Testis (tissue), 3 donors: ENCODE measurements around the gene MAS1. TPM values are rescaled to one million over a fixed set of nuclear protein-coding genes. Genes with fewer than 3 reads are reported as not detected.
"Not testable (repeated sequence)": the region's sequence is repeated elsewhere in the genome, so short reads cannot be mapped to it uniquely, and the experiment has no call there.

Experiments
- DNase-seq: peaks from one replicate; pipeline ENCODE4 v3.0.0-alpha.2; 2019
- H3K27ac ChIP-seq, 2 donors: fragments of 200-600 bp; sonication (generic); one replicate each; pipeline ENCODE4 v1.5.1; 2019
- H3K27me3 ChIP-seq: fragments of 200-600 bp; sonication (generic); one replicate; pipeline ENCODE4 v1.5.1; 2019
- H3K36me3 ChIP-seq: fragments of 200-600 bp; sonication (generic); one replicate; pipeline ENCODE4 v1.5.1; 2017; ENCODE audit warnings: low read depth; ENCODE audit errors: missing control alignments
- H3K4me1 ChIP-seq: fragments of 200-600 bp; sonication (generic); one replicate; pipeline ENCODE4 v1.5.1; 2019
- H3K4me3 ChIP-seq, 2 donors: fragments of 200-600 bp; sonication (generic); one replicate each; pipeline ENCODE4 v1.5.1; 2017 to 2019
- H3K9me3 ChIP-seq: fragments of 200-600 bp; sonication (generic); one replicate; pipeline ENCODE4 v1.5.1; 2017
- CTCF ChIP-seq, 3 experiments: fragments of 450-650 bp in 2 of 3; fragments of 200-600 bp in 1 of 3; sonication (generic) in 1 of 3; IDR thresholded peaks; one replicate each; pipeline ENCODE4 v1.5.1; 2016 to 2019; ENCODE audit warnings: antibody characterized with exemption in 3 of 3, mild to moderate bottlenecking in 2 of 3, moderate library complexity in 1 of 3
- POLR2A ChIP-seq: fragments of 450-650 bp; IDR thresholded peaks from one replicate; pipeline ENCODE4 v1.6.1; 2017; ENCODE audit warnings: antibody characterized with exemption, mild to moderate bottlenecking, moderate library complexity
- WGBS, 2 donors: methylation state at CpG; one replicate each; pipeline ENCODE4 v1.1.5; 2018; 5-methylcytosine and 5-hydroxymethylcytosine counted together
- intact Hi-C: fragments of 100-400 bp; cut with DNase I; formaldehyde crosslinking; loops from one replicate; pipeline ENCODE4 v1.15.1; 2023; ENCODE audit warnings: low total_unique reads
- polyA plus RNA-seq: library from polyadenylated mRNA; stranded (reverse); fragments of 350-450 nt; fragmentation: Illumina TruSeq; extraction: RNeasy Lipid Tissue Mini Kit (QIAGEN cat#74804); gene quantifications from one replicate; pipeline ENCODE4 v1.2.3, GENCODE V29; 2014; ENCODE audit warnings: low read depth, low replicate concordance; ENCODE audit not compliant: insufficient read depth
- total RNA-seq, 2 donors: library from RNA; depleted of rRNA; stranded (reverse); fragments of >200 nt; gene quantifications; one replicate each; pipeline ENCODE4 v1.2.3, GENCODE V29; 2016

MAS1 gene
- total and polyA plus RNA-seq, 3 donors from 2014 or later, result 0.16 to 0.39 (median 0.19) TPM

- WGBS, 2 donors, result 86 to 90% methylated on average over 5 of the region's 5 CpGs
- intact Hi-C loops, result loop anchor here (10.0 kb wide), 1 partner anchor 593 kb away; no protein-coding TSS in a partner anchor
- no peaks in the 10 kb centered on the region for H3K36me3 ChIP-seq
- TF ChIP-seq CTCF (IDR thresholded peaks at IDR 0.05) (no peak), POLR2A (no peak)
- H3K4me1 ChIP-seq, result peaks cover 3% of the 10 kb centered on the region
- no peak overlapping the region for H3K27ac ChIP-seq
- DNase-seq, result no peak
- no peaks in the 10 kb centered on the region for H3K27me3 ChIP-seq
- no peak overlapping the region for H3K4me3 ChIP-seq
- no peaks in the 10 kb centered on the region for H3K9me3 ChIP-seq
Measured at GRCh38 chr6:159862103-159862502, 28.7 kb upstream of the MAS1 start.

GRCh38 chr6:159863341-159863740 is 27.4 kb upstream of the MAS1 start:
- intact Hi-C loops, result loop anchor here (10.0 kb wide), 1 partner anchor 591 kb away; no protein-coding TSS in a partner anchor
- 29 to 37% methylated on average over 5 of the region's 5 CpGs for WGBS, 2 donors

GRCh38 chr6:159865226-159865920 is 25.4 kb upstream of the MAS1 start:
- 85 to 87% methylated on average over 12 of the region's 12 CpGs for WGBS, 2 donors
- intact Hi-C loops, result loop anchor here (10.0 kb wide), 1 partner anchor 589 kb away; no protein-coding TSS in a partner anchor
- H3K9me3 ChIP-seq, result no peaks in the 10 kb centered on the region
- peaks cover 3% of the 10 kb centered on the region for H3K4me1 ChIP-seq
- no peak for DNase-seq
- H3K36me3 ChIP-seq, result no peaks in the 10 kb centered on the region
- no peaks in the 10 kb centered on the region for H3K27me3 ChIP-seq
- H3K27ac ChIP-seq, result no peak overlapping the region
- no peak overlapping the region for H3K4me3 ChIP-seq
- no peak for TF ChIP-seq CTCF (IDR thresholded peaks at IDR 0.05)
- TF ChIP-seq POLR2A, result no peak

More at GRCh38 chr6:159863341-159863740, 27.4 kb upstream of the MAS1 start:
- peak; percentile 44 to 57 (median 47) for TF ChIP-seq CTCF (IDR thresholded peaks at IDR 0.05)
- H3K27ac ChIP-seq, H3K9me3 ChIP-seq, H3K36me3 ChIP-seq, H3K27me3 ChIP-seq, H3K4me3 ChIP-seq, H3K4me1 ChIP-seq: not testable (repeated sequence)
- DNase-seq, result peak; percentile 49

GRCh38 chr6:159866286-159867247 is 24.2 kb upstream of the MAS1 start:
- no peak overlapping the region for H3K4me3 ChIP-seq
- peaks cover 3% of the 10 kb centered on the region for H3K4me1 ChIP-seq
- H3K36me3 ChIP-seq, result no peaks in the 10 kb centered on the region
- H3K27ac ChIP-seq, result no peak overlapping the region
- WGBS, 2 donors, result 84 to 87% methylated on average over 18 to 27 of the region's 28 CpGs
- TF ChIP-seq CTCF (IDR thresholded peaks at IDR 0.05) (no peak), POLR2A (no peak)
- no peak for DNase-seq
- H3K27me3 ChIP-seq, result no peaks in the 10 kb centered on the region
- no peaks in the 10 kb centered on the region for H3K9me3 ChIP-seq
- intact Hi-C loops, result loop anchor here (10.0 kb wide), 1 partner anchor 588 kb away; no protein-coding TSS in a partner anchor
